Tibial nerve (tissue), 3 donors: ENCODE measurements around the gene NME1.

Source experiments
- POLR2A ChIP-seq, 2 donors: fragments of 450-650 bp; IDR thresholded peaks; one replicate each; pipeline ENCODE4 v1.6.1; 2017; ENCODE audit warnings: antibody characterized with exemption in 2 of 2, mild to moderate bottlenecking in 2 of 2, moderate library complexity in 2 of 2
- TF ChIP-seq, protein P1 (sequence below), 5 experiments: fragments of 200-600 bp in 3 of 5; fragments of 450-650 bp in 2 of 5; sonication (generic) in 3 of 5; IDR thresholded peaks; one replicate each; pipeline ENCODE4 v1.5.1; 2016 to 2019; ENCODE audit warnings: antibody characterized with exemption in 5 of 5, mild to moderate bottlenecking in 3 of 5, moderate library complexity in 2 of 5

DNA sequence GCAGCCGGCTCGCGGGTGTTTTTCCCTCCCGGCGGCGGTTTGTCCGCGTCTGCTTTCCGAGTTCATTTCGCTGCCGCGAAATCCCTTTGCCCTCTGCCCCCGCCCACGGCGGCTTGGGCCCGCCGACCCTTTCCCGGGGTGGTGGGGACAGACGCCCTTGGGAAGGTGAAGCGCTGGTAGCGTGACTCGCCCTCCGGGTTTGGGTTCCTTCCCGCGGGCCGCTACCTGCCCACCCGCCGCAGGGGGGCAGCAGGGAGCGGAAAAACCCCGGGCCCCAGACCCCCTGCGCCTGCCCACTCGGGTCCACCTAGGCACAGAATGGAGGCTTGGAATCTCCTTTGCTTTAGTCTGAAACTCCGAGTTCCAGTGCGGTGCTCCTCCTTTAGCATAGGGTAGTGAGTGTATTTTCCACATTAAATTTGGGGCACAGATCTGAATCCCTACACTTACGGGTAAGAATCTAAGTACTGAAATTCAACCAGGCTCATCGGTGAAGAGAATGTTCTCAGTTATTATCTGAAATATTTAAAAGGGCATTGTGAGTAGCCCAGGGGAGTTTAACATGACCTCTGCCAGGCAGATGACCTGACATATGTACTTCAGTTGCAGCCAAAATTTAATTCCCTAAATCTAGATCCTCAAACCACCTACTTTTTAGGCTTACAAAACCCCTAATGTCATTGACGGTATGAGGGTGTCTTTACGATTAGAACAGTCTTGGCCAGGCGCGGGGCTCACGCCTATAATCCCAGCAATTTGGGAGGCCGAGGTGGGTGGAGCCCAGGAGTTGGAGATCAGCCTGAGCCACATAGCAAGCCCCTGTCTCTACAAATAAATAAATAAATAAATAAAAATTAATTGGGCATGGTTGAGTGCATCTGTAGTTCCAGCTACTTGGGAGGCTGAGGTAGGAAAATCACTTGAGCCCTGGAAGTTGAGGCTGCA, 13.9 kb downstream of the NME1 start:
- no peak for TF ChIP-seq POLR2A (IDR thresholded peaks at IDR 0.05)
- TF ChIP-seq, protein P1, sequence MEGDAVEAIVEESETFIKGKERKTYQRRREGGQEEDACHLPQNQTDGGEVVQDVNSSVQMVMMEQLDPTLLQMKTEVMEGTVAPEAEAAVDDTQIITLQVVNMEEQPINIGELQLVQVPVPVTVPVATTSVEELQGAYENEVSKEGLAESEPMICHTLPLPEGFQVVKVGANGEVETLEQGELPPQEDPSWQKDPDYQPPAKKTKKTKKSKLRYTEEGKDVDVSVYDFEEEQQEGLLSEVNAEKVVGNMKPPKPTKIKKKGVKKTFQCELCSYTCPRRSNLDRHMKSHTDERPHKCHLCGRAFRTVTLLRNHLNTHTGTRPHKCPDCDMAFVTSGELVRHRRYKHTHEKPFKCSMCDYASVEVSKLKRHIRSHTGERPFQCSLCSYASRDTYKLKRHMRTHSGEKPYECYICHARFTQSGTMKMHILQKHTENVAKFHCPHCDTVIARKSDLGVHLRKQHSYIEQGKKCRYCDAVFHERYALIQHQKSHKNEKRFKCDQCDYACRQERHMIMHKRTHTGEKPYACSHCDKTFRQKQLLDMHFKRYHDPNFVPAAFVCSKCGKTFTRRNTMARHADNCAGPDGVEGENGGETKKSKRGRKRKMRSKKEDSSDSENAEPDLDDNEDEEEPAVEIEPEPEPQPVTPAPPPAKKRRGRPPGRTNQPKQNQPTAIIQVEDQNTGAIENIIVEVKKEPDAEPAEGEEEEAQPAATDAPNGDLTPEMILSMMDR (IDR thresholded peaks at IDR 0.05), result peak; percentile 46 to 66 (median 60)
